ENCODE measurements around the gene TMOD3. TPM values are rescaled to one million over a fixed set of nuclear protein-coding genes. Genes with fewer than 3 reads are reported as not detected.

The TMOD3 gene
- total RNA-seq, 6 donors from 2014 or later: 40.4 to 81.6 (median 72.7) TPM

- Histone ChIP-seq H3K4me1 (peaks cover 0 to 21% (median 5%) of the 10 kb centered on the region in 4 donors), H3K4me3 (no peak overlapping the region), H3K36me3 (peaks cover 0 to 44% (median 29%) of the 10 kb centered on the region in 4 donors), H3K9me3 (no peaks in the 10 kb centered on the region), H3K27me3 (no peaks in the 10 kb centered on the region), H3K27ac (no peak overlapping the region)
- ATAC-seq (ENCODE audit: low FRiP score in 2 of 2) (no peak), DNase-seq (no peak)
- 95 to 96% methylated on average over 1 of the region's 1 CpG for WGBS, 2 donors
- TF ChIP-seq CTCF (IDR thresholded peaks at IDR 0.05): no peak
- TF ChIP-seq POLR2A (IDR thresholded peaks at IDR 0.05): no peak
- no peak for TF ChIP-seq POLR2AphosphoS5 (IDR thresholded peaks at IDR 0.05)
- no peak for TF ChIP-seq EP300 (IDR thresholded peaks at IDR 0.05)
These were observed 35.9 kb downstream of the TMOD3 start for GRCh38 chr15:51865317-51865716.

- Histone ChIP-seq H3K27ac (no peak overlapping the region), H3K4me1 (peaks cover 0 to 21% (median 5%) of the 10 kb centered on the region in 4 donors), H3K4me3 (no peak overlapping the region), H3K36me3 (peaks cover 0 to 52% (median 36%) of the 10 kb centered on the region in 4 donors), H3K27me3 (no peaks in the 10 kb centered on the region), H3K9me3 (no peaks in the 10 kb centered on the region)
- TF ChIP-seq EP300 (IDR thresholded peaks at IDR 0.05): no peak
- TF ChIP-seq CTCF (IDR thresholded peaks at IDR 0.05): no peak
- no peak for TF ChIP-seq POLR2A (IDR thresholded peaks at IDR 0.05)
- TF ChIP-seq POLR2AphosphoS5 (IDR thresholded peaks at IDR 0.05): no peak
- no peak for ATAC-seq (ENCODE audit: low FRiP score in 2 of 2)
- DNase-seq: no peak
- WGBS, 2 donors: 89 to 91% methylated on average over 4 of the region's 4 CpGs
These were observed 36.7 kb downstream of the TMOD3 start for GRCh38 chr15:51866161-51866560.

GRCh38 chr15:51866751-51867150, 37.3 kb downstream of the TMOD3 start:
- DNase-seq (no peak), ATAC-seq (ENCODE audit: low FRiP score in 2 of 2) (no peak)
- Histone ChIP-seq H3K27me3 (no peaks in the 10 kb centered on the region), H3K9me3 (no peaks in the 10 kb centered on the region), H3K4me1 (peaks cover 0 to 19% (median 2%) of the 10 kb centered on the region in 4 donors), H3K36me3 (peaks cover 0 to 58% (median 38%) of the 10 kb centered on the region in 4 donors), H3K4me3 (no peak overlapping the region), H3K27ac (no peak overlapping the region)
- 91 to 97% methylated on average over 1 of the region's 1 CpG for WGBS, 2 donors
- no peak for TF ChIP-seq POLR2AphosphoS5 (IDR thresholded peaks at IDR 0.05)
- no peak for TF ChIP-seq POLR2A (IDR thresholded peaks at IDR 0.05)
- TF ChIP-seq CTCF (IDR thresholded peaks at IDR 0.05): no peak
- no peak for TF ChIP-seq EP300 (IDR thresholded peaks at IDR 0.05)

- peaks cover 0 to 56% (median 35%) of the 10 kb centered on the region in 4 donors for H3K36me3 ChIP-seq
These were observed 39.6 kb downstream of the TMOD3 start for GRCh38 chr15:51869060-51869421.

More at GRCh38 chr15:51869060-51869421, 39.6 kb downstream of the TMOD3 start:
- DNase-seq (no peak), ATAC-seq (ENCODE audit: low FRiP score in 2 of 2) (no peak)
- Histone ChIP-seq H3K4me3 (no peak overlapping the region), H3K9me3 (no peaks in the 10 kb centered on the region), H3K4me1 (peaks cover 0 to 15% (median 2%) of the 10 kb centered on the region in 4 donors), H3K27me3 (no peaks in the 10 kb centered on the region), H3K27ac (peak overlapping the region in 2 of 4 donors; percentile 30 to 38)
- 63 to 74% methylated on average over 2 of the region's 2 CpGs for WGBS, 2 donors
- TF ChIP-seq POLR2AphosphoS5 (IDR thresholded peaks at IDR 0.05) (no peak), POLR2A (IDR thresholded peaks at IDR 0.05) (no peak), CTCF (IDR thresholded peaks at IDR 0.05) (no peak), EP300 (IDR thresholded peaks at IDR 0.05) (no peak)
